GM23338 (cell line): ENCODE measurements around the gene PTPRQ. TPM values are rescaled to one million over a fixed set of nuclear protein-coding genes. Genes with fewer than 3 reads are reported as not detected.

Experiments used
- ATAC-seq: fragments of 200-7000 bp; cut with Tn5 transposase; 3 replicates; pipeline ENCODE4 v1.9.1; 2020
- DNase-seq: peaks from one replicate; pipeline ENCODE4 v3.0.0-alpha.2; 2015; ENCODE audit warnings: low spot score
- H2AFZ ChIP-seq: fragments of 200-600 bp; sonication (generic); 2 replicates; pipeline ENCODE4 v1.8.0; 2016; ENCODE audit warnings: antibody characterized with exemption, mild to moderate bottlenecking, moderate library complexity
- H3F3A ChIP-seq: fragments of 200-600 bp; sonication (generic); replicated peaks from 2 replicates; pipeline ENCODE4 v1.8.0; 2017; ENCODE audit warnings: antibody characterized with exemption, mixed run types, low read depth
- H3K27ac ChIP-seq: fragments of 200-600 bp; sonication (generic); 2 replicates; pipeline ENCODE4 v1.6.1; 2016; ENCODE audit warnings: low read depth
- H3K27me3 ChIP-seq: fragments of 200-600 bp; sonication (generic); 2 replicates; pipeline ENCODE4 v1.8.0; 2016; ENCODE audit warnings: mild to moderate bottlenecking, mixed run types, moderate library complexity; ENCODE audit not compliant: insufficient read depth
- H3K36me3 ChIP-seq: fragments of 200-600 bp; sonication (generic); 2 replicates; pipeline ENCODE4 v1.8.0; 2016; ENCODE audit warnings: mild to moderate bottlenecking; ENCODE audit not compliant: insufficient read depth
- H3K4me1 ChIP-seq: fragments of 200-600 bp; sonication (generic); 2 replicates; pipeline ENCODE4 v1.8.0; 2016; ENCODE audit warnings: mild to moderate bottlenecking, moderate library complexity; ENCODE audit not compliant: insufficient read depth
- H3K4me2 ChIP-seq: fragments of 200-600 bp; sonication (generic); 2 replicates; pipeline ENCODE4 v1.7.1; 2017; ENCODE audit warnings: mixed run types
- H3K4me3 ChIP-seq: fragments of 200-600 bp; sonication (generic); 2 replicates; pipeline ENCODE4 v1.6.1; 2016; ENCODE audit warnings: mixed run types
- H3K79me2 ChIP-seq: fragments of 200-600 bp; sonication (generic); replicated peaks from 2 replicates; pipeline ENCODE4 v1.8.0; 2017; ENCODE audit warnings: mild to moderate bottlenecking; ENCODE audit not compliant: insufficient read depth
- H3K9me2 ChIP-seq: fragments of 200-600 bp; sonication (generic); 2 replicates; pipeline ENCODE4 v1.8.0; 2017; ENCODE audit not compliant: insufficient read depth
- H4K20me1 ChIP-seq: fragments of 200-600 bp; sonication (generic); replicated peaks from 2 replicates; pipeline ENCODE4 v1.8.0; 2017; ENCODE audit warnings: mild to moderate bottlenecking; ENCODE audit not compliant: insufficient read depth
- H3K27ac Mint-ChIP-seq: 2 replicates; pipeline ENCODE4 v1.8.0; 2020; ENCODE audit warnings: inconsistent platforms, mild to moderate bottlenecking, moderate library complexity, mixed read lengths
- H3K27me3 Mint-ChIP-seq: 3 replicates; pipeline ENCODE4 v1.8.0; 2022; ENCODE audit warnings: low read depth, mild to moderate bottlenecking, moderate library complexity, mixed read lengths, inconsistent platforms; ENCODE audit not compliant: insufficient read depth, poor library complexity
- H3K36me3 Mint-ChIP-seq: 3 replicates; pipeline ENCODE4 v1.8.0; 2021; ENCODE audit warnings: low read depth, mild to moderate bottlenecking, inconsistent platforms, moderate library complexity, mixed read lengths
- H3K4me1 Mint-ChIP-seq: 3 replicates; pipeline ENCODE4 v1.8.0; 2020; ENCODE audit warnings: mild to moderate bottlenecking, inconsistent platforms, mixed read lengths
- H3K4me3 Mint-ChIP-seq: 3 replicates; pipeline ENCODE4 v1.8.0; 2021; ENCODE audit warnings: moderate library complexity, mild to moderate bottlenecking, inconsistent platforms, mixed read lengths
- H3K9me3 Mint-ChIP-seq: 3 replicates; pipeline ENCODE4 v1.8.0; 2020; ENCODE audit warnings: moderate library complexity, mild to moderate bottlenecking, inconsistent platforms, mixed read lengths
- CREB1 ChIP-seq: fragments of 250-450 bp; sonication (Bioruptor Pico); IDR thresholded peaks from 2 replicates; pipeline ENCODE4 v1.5.0; 2020; ENCODE audit warnings: low read depth, mild to moderate bottlenecking, moderate library complexity
- EZH2 ChIP-seq: fragments of 200-600 bp; sonication (generic); IDR thresholded peaks from one replicate; pipeline ENCODE4 v1.8.0; 2017; ENCODE audit warnings: antibody characterized with exemption, mild to moderate bottlenecking, low read depth; ENCODE audit not compliant: unreplicated experiment
- EZH2phosphoT487 ChIP-seq: fragments of 200-600 bp; sonication (generic); IDR thresholded peaks from one replicate; pipeline ENCODE4 v1.8.1; 2018; ENCODE audit warnings: antibody characterized with exemption; ENCODE audit not compliant: unreplicated experiment
- JUNB ChIP-seq: IDR thresholded peaks from one replicate; pipeline ENCODE4 v1.6.1; 2016; ENCODE audit warnings: antibody characterized with exemption; ENCODE audit not compliant: unreplicated experiment
- NANOG ChIP-seq: IDR thresholded peaks from 2 replicates; pipeline ENCODE4 v1.6.1; 2016; ENCODE audit warnings: antibody characterized with exemption, borderline replicate concordance
- POLR2AphosphoS5 ChIP-seq: IDR thresholded peaks from 2 replicates; pipeline ENCODE4 v1.6.1; 2016; ENCODE audit warnings: antibody characterized with exemption, low read depth
- STAT1 ChIP-seq: IDR thresholded peaks from one replicate; pipeline ENCODE4 v1.6.1; 2016; ENCODE audit warnings: antibody characterized with exemption; ENCODE audit not compliant: unreplicated experiment
- ZNF114 ChIP-seq: fragments of 250-450 bp; sonication (Bioruptor Pico); IDR thresholded peaks from 2 replicates; pipeline ENCODE4 v1.5.0; 2020; ENCODE audit warnings: mild to moderate bottlenecking, moderate library complexity
- ZNF331 ChIP-seq: fragments of 250-450 bp; sonication (Bioruptor Pico); IDR thresholded peaks from 2 replicates; pipeline ENCODE4 v1.5.0; 2020; ENCODE audit warnings: low read depth, mild to moderate bottlenecking, moderate library complexity
- polyA plus RNA-seq: library from polyadenylated mRNA; unstranded; fragments of >200 nt; fragmentation: Nextera tagmentation; extraction: Ambion mirVana; gene quantifications from 2 replicates; pipeline ENCODE4 v1.2.1, GENCODE V29; 2016
- total RNA-seq: library from RNA; depleted of rRNA; stranded (reverse); fragments of >200 nt; shearing (Covaris generic); gene quantifications from 2 replicates; pipeline ENCODE4 v1.2.3, GENCODE V29; 2014
- TF ChIP-seq, protein P1 (sequence below): IDR thresholded peaks from one replicate; pipeline ENCODE4 v1.6.1; 2018; ENCODE audit warnings: antibody characterized with exemption; ENCODE audit not compliant: unreplicated experiment
- TF ChIP-seq, protein P2 (sequence below): IDR thresholded peaks from 2 replicates; pipeline ENCODE4 v1.6.1; 2016; ENCODE audit warnings: antibody characterized with exemption
- TF ChIP-seq, protein P3 (sequence below), 2 experiments: fragments of 200-600 bp in 1 of 2; sonication (generic) in 1 of 2; conservative IDR thresholded peaks; 2 replicates each; pipeline versions ENCODE4 v1.5.1 to v1.6.1; 2016 to 2017; ENCODE audit warnings: antibody characterized with exemption in 2 of 2, low read depth in 2 of 2, mild to moderate bottlenecking in 2 of 2, moderate library complexity in 1 of 2
- TF ChIP-seq, protein P4 (sequence below): fragments of 250-450 bp; sonication (Bioruptor Pico); IDR thresholded peaks from 2 replicates; pipeline ENCODE4 v1.5.0; 2020; ENCODE audit warnings: mild to moderate bottlenecking, moderate library complexity

PTPRQ gene
- total and polyA plus RNA-seq, 2 experiments from 2014 or later: not detected

DNA sequence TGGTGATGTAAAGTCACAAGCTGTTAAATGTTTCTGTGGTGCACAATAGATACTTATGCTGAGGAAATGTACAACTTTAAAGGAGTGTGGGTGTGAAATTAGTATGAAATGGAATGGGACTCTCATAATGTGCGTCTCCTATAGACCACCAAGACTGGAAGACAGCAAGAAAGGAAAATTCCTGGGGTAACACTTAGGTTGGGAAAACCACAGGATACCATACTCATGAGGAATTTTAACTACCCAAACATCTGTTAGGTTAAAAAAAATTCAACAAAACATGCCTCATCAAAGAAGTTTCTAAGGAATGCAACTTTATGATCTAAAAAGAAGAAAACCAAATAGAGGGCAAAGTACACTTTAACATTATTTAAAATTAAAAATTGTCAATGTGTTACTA lies 149.7 kb downstream of the PTPRQ start:
- Histone ChIP-seq H3F3A (no peaks in the 10 kb centered on the region), H2AFZ (no peak overlapping the region), H3K4me1 (peaks cover 9% of the 10 kb centered on the region; the same call in 1 of the 2 replicates), H3K79me2 (no peaks in the 10 kb centered on the region), H3K27ac (no peak overlapping the region), H3K9me2 (no peaks in the 10 kb centered on the region), H3K4me2 (no peak overlapping the region), H3K36me3 (no peaks in the 10 kb centered on the region), H4K20me1 (no peaks in the 10 kb centered on the region), H3K27me3 (no peaks in the 10 kb centered on the region), H3K4me3 (no peak overlapping the region)
- TF ChIP-seq JUNB (no peak), NANOG (no peak), POLR2AphosphoS5 (no peak), EZH2phosphoT487 (no peak), EZH2 (no peak), ZNF331 (no peak), CREB1 (CRISPR knock-in tag) (no peak), STAT1 (no peak), ZNF114 (CRISPR knock-in tag) (no peak)
- TF ChIP-seq, protein P1, sequence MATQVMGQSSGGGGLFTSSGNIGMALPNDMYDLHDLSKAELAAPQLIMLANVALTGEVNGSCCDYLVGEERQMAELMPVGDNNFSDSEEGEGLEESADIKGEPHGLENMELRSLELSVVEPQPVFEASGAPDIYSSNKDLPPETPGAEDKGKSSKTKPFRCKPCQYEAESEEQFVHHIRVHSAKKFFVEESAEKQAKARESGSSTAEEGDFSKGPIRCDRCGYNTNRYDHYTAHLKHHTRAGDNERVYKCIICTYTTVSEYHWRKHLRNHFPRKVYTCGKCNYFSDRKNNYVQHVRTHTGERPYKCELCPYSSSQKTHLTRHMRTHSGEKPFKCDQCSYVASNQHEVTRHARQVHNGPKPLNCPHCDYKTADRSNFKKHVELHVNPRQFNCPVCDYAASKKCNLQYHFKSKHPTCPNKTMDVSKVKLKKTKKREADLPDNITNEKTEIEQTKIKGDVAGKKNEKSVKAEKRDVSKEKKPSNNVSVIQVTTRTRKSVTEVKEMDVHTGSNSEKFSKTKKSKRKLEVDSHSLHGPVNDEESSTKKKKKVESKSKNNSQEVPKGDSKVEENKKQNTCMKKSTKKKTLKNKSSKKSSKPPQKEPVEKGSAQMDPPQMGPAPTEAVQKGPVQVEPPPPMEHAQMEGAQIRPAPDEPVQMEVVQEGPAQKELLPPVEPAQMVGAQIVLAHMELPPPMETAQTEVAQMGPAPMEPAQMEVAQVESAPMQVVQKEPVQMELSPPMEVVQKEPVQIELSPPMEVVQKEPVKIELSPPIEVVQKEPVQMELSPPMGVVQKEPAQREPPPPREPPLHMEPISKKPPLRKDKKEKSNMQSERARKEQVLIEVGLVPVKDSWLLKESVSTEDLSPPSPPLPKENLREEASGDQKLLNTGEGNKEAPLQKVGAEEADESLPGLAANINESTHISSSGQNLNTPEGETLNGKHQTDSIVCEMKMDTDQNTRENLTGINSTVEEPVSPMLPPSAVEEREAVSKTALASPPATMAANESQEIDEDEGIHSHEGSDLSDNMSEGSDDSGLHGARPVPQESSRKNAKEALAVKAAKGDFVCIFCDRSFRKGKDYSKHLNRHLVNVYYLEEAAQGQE: no peak
- TF ChIP-seq, protein P2, sequence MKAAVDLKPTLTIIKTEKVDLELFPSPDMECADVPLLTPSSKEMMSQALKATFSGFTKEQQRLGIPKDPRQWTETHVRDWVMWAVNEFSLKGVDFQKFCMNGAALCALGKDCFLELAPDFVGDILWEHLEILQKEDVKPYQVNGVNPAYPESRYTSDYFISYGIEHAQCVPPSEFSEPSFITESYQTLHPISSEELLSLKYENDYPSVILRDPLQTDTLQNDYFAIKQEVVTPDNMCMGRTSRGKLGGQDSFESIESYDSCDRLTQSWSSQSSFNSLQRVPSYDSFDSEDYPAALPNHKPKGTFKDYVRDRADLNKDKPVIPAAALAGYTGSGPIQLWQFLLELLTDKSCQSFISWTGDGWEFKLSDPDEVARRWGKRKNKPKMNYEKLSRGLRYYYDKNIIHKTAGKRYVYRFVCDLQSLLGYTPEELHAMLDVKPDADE: no peak
- TF ChIP-seq, protein P3, sequence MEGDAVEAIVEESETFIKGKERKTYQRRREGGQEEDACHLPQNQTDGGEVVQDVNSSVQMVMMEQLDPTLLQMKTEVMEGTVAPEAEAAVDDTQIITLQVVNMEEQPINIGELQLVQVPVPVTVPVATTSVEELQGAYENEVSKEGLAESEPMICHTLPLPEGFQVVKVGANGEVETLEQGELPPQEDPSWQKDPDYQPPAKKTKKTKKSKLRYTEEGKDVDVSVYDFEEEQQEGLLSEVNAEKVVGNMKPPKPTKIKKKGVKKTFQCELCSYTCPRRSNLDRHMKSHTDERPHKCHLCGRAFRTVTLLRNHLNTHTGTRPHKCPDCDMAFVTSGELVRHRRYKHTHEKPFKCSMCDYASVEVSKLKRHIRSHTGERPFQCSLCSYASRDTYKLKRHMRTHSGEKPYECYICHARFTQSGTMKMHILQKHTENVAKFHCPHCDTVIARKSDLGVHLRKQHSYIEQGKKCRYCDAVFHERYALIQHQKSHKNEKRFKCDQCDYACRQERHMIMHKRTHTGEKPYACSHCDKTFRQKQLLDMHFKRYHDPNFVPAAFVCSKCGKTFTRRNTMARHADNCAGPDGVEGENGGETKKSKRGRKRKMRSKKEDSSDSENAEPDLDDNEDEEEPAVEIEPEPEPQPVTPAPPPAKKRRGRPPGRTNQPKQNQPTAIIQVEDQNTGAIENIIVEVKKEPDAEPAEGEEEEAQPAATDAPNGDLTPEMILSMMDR (conservative IDR thresholded peaks at IDR 0.05; ENCODE audit: low read depth in 2 of 2): no peak
- TF ChIP-seq, protein P4, sequence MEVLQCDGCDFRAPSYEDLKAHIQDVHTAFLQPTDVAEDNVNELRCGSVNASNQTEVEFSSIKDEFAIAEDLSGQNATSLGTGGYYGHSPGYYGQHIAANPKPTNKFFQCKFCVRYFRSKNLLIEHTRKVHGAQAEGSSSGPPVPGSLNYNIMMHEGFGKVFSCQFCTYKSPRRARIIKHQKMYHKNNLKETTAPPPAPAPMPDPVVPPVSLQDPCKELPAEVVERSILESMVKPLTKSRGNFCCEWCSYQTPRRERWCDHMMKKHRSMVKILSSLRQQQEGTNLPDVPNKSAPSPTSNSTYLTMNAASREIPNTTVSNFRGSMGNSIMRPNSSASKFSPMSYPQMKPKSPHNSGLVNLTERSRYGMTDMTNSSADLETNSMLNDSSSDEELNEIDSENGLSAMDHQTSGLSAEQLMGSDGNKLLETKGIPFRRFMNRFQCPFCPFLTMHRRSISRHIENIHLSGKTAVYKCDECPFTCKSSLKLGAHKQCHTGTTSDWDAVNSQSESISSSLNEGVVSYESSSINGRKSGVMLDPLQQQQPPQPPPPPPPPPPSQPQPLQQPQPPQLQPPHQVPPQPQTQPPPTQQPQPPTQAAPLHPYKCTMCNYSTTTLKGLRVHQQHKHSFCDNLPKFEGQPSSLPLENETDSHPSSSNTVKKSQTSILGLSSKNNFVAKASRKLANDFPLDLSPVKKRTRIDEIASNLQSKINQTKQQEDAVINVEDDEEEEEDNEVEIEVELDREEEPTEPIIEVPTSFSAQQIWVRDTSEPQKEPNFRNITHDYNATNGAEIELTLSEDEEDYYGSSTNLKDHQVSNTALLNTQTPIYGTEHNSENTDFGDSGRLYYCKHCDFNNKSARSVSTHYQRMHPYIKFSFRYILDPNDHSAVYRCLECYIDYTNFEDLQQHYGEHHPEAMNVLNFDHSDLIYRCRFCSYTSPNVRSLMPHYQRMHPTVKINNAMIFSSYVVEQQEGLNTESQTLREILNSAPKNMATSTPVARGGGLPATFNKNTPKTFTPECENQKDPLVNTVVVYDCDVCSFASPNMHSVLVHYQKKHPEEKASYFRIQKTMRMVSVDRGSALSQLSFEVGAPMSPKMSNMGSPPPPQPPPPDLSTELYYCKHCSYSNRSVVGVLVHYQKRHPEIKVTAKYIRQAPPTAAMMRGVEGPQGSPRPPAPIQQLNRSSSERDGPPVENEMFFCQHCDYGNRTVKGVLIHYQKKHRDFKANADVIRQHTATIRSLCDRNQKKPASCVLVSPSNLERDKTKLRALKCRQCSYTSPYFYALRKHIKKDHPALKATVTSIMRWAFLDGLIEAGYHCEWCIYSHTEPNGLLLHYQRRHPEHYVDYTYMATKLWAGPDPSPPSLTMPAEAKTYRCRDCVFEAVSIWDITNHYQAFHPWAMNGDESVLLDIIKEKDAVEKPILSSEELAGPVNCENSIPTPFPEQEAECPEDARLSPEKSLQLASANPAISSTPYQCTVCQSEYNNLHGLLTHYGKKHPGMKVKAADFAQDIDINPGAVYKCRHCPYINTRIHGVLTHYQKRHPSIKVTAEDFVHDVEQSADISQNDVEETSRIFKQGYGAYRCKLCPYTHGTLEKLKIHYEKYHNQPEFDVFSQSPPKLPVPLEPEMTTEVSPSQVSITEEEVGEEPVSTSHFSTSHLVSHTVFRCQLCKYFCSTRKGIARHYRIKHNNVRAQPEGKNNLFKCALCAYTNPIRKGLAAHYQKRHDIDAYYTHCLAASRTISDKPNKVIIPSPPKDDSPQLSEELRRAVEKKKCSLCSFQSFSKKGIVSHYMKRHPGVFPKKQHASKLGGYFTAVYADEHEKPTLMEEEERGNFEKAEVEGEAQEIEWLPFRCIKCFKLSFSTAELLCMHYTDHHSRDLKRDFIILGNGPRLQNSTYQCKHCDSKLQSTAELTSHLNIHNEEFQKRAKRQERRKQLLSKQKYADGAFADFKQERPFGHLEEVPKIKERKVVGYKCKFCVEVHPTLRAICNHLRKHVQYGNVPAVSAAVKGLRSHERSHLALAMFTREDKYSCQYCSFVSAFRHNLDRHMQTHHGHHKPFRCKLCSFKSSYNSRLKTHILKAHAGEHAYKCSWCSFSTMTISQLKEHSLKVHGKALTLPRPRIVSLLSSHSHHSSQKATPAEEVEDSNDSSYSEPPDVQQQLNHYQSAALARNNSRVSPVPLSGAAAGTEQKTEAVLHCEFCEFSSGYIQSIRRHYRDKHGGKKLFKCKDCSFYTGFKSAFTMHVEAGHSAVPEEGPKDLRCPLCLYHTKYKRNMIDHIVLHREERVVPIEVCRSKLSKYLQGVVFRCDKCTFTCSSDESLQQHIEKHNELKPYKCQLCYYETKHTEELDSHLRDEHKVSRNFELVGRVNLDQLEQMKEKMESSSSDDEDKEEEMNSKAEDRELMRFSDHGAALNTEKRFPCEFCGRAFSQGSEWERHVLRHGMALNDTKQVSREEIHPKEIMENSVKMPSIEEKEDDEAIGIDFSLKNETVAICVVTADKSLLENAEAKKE (CRISPR knock-in tag): no peak
- DNase-seq: peak; percentile 8
- H3K27me3 Mint-ChIP-seq: no peaks in the 10 kb centered on the region
- H3K27ac Mint-ChIP-seq: no peak overlapping the region
- ATAC-seq: no peak
- H3K9me3 Mint-ChIP-seq: no peaks in the 10 kb centered on the region
- H3K4me1 Mint-ChIP-seq: peaks cover 17% of the 10 kb centered on the region
- no peaks in the 10 kb centered on the region for H3K36me3 Mint-ChIP-seq
- no peak overlapping the region for H3K4me3 Mint-ChIP-seq
